GM12891 (cell line): Measurements from ENCODE around the gene HOXA9.

Experiments
- POLR2A ChIP-seq: IDR thresholded peaks from 2 replicates; pipeline ENCODE4 v1.6.1; 2011; ENCODE audit warnings: low read depth, low read length, control low read depth
- POLR2AphosphoS5 ChIP-seq: IDR thresholded peaks from 2 replicates; pipeline ENCODE4 v1.6.1; 2011; ENCODE audit warnings: low read depth, low read length, control low read depth
- SPI1 ChIP-seq: IDR thresholded peaks from 2 replicates; pipeline ENCODE4 v1.6.1; 2011; ENCODE audit warnings: low read depth, low read length, control low read depth
- TAF1 ChIP-seq: IDR thresholded peaks from 2 replicates; pipeline ENCODE4 v1.6.1; 2011; ENCODE audit warnings: low read depth, low read length, control low read depth

GRCh38 chr7:27151341-27151930, 13.9 kb downstream of the HOXA9 start:
- TF ChIP-seq POLR2AphosphoS5 = no peak
- TF ChIP-seq TAF1 = no peak
- TF ChIP-seq POLR2A = no peak
- no peak for TF ChIP-seq SPI1
